Neuronal stem cell (in vitro differentiated cells): ENCODE data around the gene TMEM114.

Source experiments
- DNase-seq: peaks from one replicate; pipeline ENCODE4 v3.0.0-alpha.2; 2013; ENCODE audit warnings: low spot score
- H2AFZ ChIP-seq: one replicate; pipeline ENCODE4 v1.6.1; 2013; ENCODE audit warnings: mild to moderate bottlenecking, low read length, inconsistent platforms
- H2AK5ac ChIP-seq: 2 replicates; pipeline ENCODE4 v1.6.1; 2013; ENCODE audit warnings: low read depth, mild to moderate bottlenecking, inconsistent platforms, low read length, moderate library complexity, mixed read lengths
- H2BK120ac ChIP-seq: 2 replicates; pipeline ENCODE4 v1.6.1; 2013; ENCODE audit warnings: low read depth, mild to moderate bottlenecking, inconsistent platforms, low read length, moderate library complexity, mixed read lengths
- H2BK12ac ChIP-seq: one replicate; pipeline ENCODE4 v1.6.1; 2013; ENCODE audit warnings: low read length, inconsistent platforms
- H2BK15ac ChIP-seq: 2 replicates; pipeline ENCODE4 v1.6.1; 2013; ENCODE audit warnings: mild to moderate bottlenecking, low read length, inconsistent platforms, mixed read lengths
- H2BK5ac ChIP-seq: one replicate; pipeline ENCODE4 v1.6.1; 2013; ENCODE audit warnings: inconsistent platforms, mild to moderate bottlenecking, low read length, moderate library complexity
- H3K14ac ChIP-seq: one replicate; pipeline ENCODE4 v1.6.1; 2013; ENCODE audit warnings: low read length, inconsistent platforms
- H3K18ac ChIP-seq: 2 replicates; pipeline ENCODE4 v1.6.1; 2013; ENCODE audit warnings: low read length, inconsistent platforms
- H3K23ac ChIP-seq: 2 replicates; pipeline ENCODE4 v1.6.1; 2013; ENCODE audit warnings: low read depth, mild to moderate bottlenecking, mixed read lengths, low read length, inconsistent platforms; ENCODE audit not compliant: poor library complexity
- H3K27ac ChIP-seq: replicated peaks from 3 replicates; pipeline ENCODE4 v1.5.1; 2013; ENCODE audit warnings: low read length, inconsistent platforms
- H3K27me3 ChIP-seq, 3 experiments: 2 replicates each; pipeline ENCODE4 v1.6.1; 2013; ENCODE audit warnings: low read length in 3 of 3, mild to moderate bottlenecking in 2 of 3, inconsistent platforms in 1 of 3, low read depth in 1 of 3, mixed read lengths in 1 of 3, moderate library complexity in 1 of 3; ENCODE audit not compliant: control insufficient read depth in 3 of 3, insufficient read depth in 3 of 3
- H3K36me3 ChIP-seq, 2 donors: replicated peaks in 1 of 2; 2 replicates each; pipeline ENCODE4 v1.6.1; 2013; ENCODE audit warnings: low read length in 2 of 2; ENCODE audit not compliant: control insufficient read depth in 2 of 2, insufficient read depth in 2 of 2
- H3K4ac ChIP-seq: 2 replicates; pipeline ENCODE4 v1.6.1; 2013; ENCODE audit warnings: inconsistent platforms, mild to moderate bottlenecking, low read length, moderate library complexity
- H3K4me1 ChIP-seq, 2 donors: 1 replicate in 1 of 2; 2 replicates in 1 of 2; pipeline ENCODE4 v1.6.1; 2013; ENCODE audit warnings: low read length in 2 of 2, low read depth in 1 of 2; ENCODE audit not compliant: control insufficient read depth in 2 of 2, insufficient read depth in 1 of 2
- H3K4me2 ChIP-seq: one replicate; pipeline ENCODE4 v1.6.1; 2013; ENCODE audit warnings: mild to moderate bottlenecking, low read length, inconsistent platforms; ENCODE audit not compliant: insufficient read depth, poor library complexity, severe bottlenecking
- H3K4me3 ChIP-seq, 2 donors: 2 replicates each; pipeline ENCODE4 v1.5.1; 2013; ENCODE audit warnings: low read length in 2 of 2, mild to moderate bottlenecking in 2 of 2, inconsistent platforms in 1 of 2, moderate library complexity in 1 of 2
- H3K79me1 ChIP-seq: one replicate; pipeline ENCODE4 v1.6.1; 2013; ENCODE audit warnings: low read depth, mild to moderate bottlenecking, inconsistent platforms, low read length, moderate library complexity
- H3K9ac ChIP-seq: one replicate; pipeline ENCODE4 v1.6.1; 2013; ENCODE audit warnings: mild to moderate bottlenecking, low read depth, low read length, inconsistent platforms; ENCODE audit not compliant: poor library complexity
- H3K9me3 ChIP-seq, 2 donors: replicated peaks in 1 of 2; 2 replicates each; pipeline versions ENCODE3 to v1.6.1; 2013; ENCODE audit warnings: low read length in 2 of 2, mild to moderate bottlenecking in 2 of 2, inconsistent platforms in 1 of 2, low read depth in 1 of 2, mixed read lengths in 1 of 2, moderate library complexity in 1 of 2; ENCODE audit not compliant: control insufficient read depth in 2 of 2, insufficient read depth in 1 of 2
- H4K8ac ChIP-seq: one replicate; pipeline ENCODE4 v1.6.1; 2013; ENCODE audit warnings: low read depth, mild to moderate bottlenecking, inconsistent platforms, low read length, moderate library complexity
- H4K91ac ChIP-seq: one replicate; pipeline ENCODE4 v1.6.1; 2013; ENCODE audit warnings: low read length, low read depth, mild to moderate bottlenecking, inconsistent platforms; ENCODE audit not compliant: poor library complexity
- WGBS, 2 donors: extraction: QIAGEN DNeasy Blood & Tissue Kit; methylation state at CpG; one replicate each; pipeline ENCODE4 v1.1.7; 2013; ENCODE audit warnings: missing lambda C conversion rate in 2 of 2, mixed read lengths in 1 of 2; ENCODE audit not compliant: insufficient read length in 2 of 2, insufficient replicate concordance in 1 of 2; ENCODE audit errors: extremely low coverage in 2 of 2; 5-methylcytosine and 5-hydroxymethylcytosine counted together

The TMEM114 gene

DNA sequence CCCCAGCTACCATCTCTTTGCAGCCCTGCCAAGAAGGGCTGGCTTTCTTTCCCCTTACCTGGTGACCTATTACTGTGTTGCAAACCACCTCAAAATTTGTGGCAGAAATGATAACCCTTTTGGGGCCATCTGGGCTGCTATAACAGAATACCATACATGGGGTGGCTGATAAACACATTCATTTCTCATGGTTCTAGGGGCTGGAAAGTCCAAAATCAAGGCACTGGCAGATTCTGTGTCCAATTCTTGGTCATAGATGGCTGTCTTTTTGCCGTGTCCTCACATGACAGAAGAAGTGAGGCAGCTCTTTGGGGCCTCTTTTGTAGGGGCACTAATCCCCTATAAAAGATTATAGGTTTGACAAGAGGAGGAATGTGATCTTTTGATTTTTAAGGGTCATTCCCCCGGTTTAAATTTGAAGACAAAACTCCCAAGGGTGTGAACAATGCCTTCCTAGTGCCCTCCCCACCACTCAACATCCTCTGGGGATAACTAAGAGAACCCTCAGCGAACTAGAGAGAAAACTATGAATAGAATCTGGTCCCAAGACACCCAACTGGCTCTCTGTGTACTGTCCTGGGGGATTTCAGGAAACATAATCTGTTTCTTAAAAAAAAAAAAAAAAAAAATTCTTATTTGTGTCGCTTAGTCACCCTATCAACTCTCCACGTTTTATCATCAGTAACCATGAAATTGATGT, 29.5 kb upstream of the TMEM114 start:
- H2BK15ac ChIP-seq: no peak overlapping the region

GRCh38 chr16:8614435-8615029, 24.2 kb upstream of the TMEM114 start:
- Histone ChIP-seq H3K36me3 (no peaks in the 10 kb centered on the region), H3K4me3 (no peak overlapping the region), H3K23ac (no peak overlapping the region), H3K14ac (no peak overlapping the region), H2BK12ac (no peak overlapping the region), H2AFZ (no peak overlapping the region), H3K4me2 (no peak overlapping the region), H3K27ac (no peak overlapping the region), H2BK5ac (no peak overlapping the region), H3K27me3 (peaks cover 0 to 48% (median 0%) of the 10 kb centered on the region in 3 experiments), H2AK5ac (no peak overlapping the region), H3K9ac (no peak overlapping the region), H3K18ac (no peak overlapping the region), H2BK120ac (no peak overlapping the region), H3K4me1 (peaks cover 0 to 3% of the 10 kb centered on the region in 2 donors), H2BK15ac (no peak overlapping the region), H3K9me3 (peaks cover 0 to 2% of the 10 kb centered on the region in 2 donors), H4K8ac (no peak overlapping the region), H3K79me1 (no peaks in the 10 kb centered on the region), H3K4ac (no peak overlapping the region), H4K91ac (no peak overlapping the region)
- no peak for DNase-seq
- WGBS, 2 donors: no CpG with 5 or more reads among the region's 9 CpGs

More for the DNA sequence above, 29.5 kb upstream of the TMEM114 start:
- Histone ChIP-seq H3K9me3 (peaks cover 0 to 12% of the 10 kb centered on the region in 2 donors), H3K4me2 (no peak overlapping the region), H3K23ac (no peak overlapping the region), H3K4me3 (no peak overlapping the region), H3K4me1 (peaks cover 0 to 6% of the 10 kb centered on the region in 2 donors), H3K4ac (no peak overlapping the region), H3K36me3 (peaks cover 0 to 17% of the 10 kb centered on the region in 2 donors), H3K27me3 (peaks cover 0 to 26% (median 0%) of the 10 kb centered on the region in 3 experiments), H4K91ac (no peak overlapping the region), H2BK120ac (no peak overlapping the region), H3K18ac (no peak overlapping the region), H2BK5ac (no peak overlapping the region), H3K79me1 (peaks cover 4% of the 10 kb centered on the region), H3K14ac (no peak overlapping the region), H3K9ac (no peak overlapping the region), H4K8ac (no peak overlapping the region), H3K27ac (no peak overlapping the region), H2AFZ (no peak overlapping the region), H2BK12ac (no peak overlapping the region), H2AK5ac (no peak overlapping the region)
- WGBS, 2 donors: no CpG with 5 or more reads among the region's 5 CpGs
- no peak for DNase-seq

DNA sequence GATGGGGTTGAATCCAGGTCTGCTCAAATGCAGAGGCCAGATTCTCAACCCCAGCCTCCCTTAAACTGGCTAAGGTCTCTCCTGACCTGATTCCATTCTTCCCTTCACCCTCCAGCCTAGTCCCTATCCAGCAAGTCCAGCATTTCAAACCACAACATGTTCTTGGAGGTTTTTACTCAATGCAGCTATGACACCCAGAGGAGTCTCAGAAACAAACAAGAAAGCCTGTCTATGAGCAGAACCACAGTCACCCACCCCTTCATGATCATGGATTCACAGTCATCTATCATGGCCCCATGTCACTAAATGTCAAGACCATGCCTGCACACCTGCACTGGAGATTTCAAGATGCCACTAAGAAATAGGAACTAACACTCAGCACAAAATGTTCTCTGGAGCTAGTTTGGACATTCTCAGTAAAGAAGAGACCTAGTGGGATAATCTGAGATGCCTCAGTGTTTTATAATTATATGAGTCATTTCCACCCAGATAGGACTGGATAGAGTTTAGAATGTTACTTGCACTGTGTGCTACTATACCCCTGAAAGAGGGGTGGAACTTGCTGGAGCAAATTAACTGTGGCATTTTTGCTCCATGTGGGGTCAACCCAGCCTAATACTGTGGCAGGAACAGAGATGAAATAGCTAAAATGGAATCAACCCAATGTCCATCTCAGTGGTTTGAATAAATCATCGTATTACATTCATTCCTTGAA, 21.7 kb upstream of the TMEM114 start:
- no peaks in the 10 kb centered on the region for H3K4me1 ChIP-seq
- no peak overlapping the region for H3K14ac ChIP-seq
- no peak overlapping the region for H2AFZ ChIP-seq
- no peaks in the 10 kb centered on the region for H3K9me3 ChIP-seq
- H3K4me3 ChIP-seq: no peak overlapping the region
- H3K79me1 ChIP-seq: no peaks in the 10 kb centered on the region
- H3K9ac ChIP-seq: no peak overlapping the region
- H3K18ac ChIP-seq: no peak overlapping the region
- no peak overlapping the region for H3K23ac ChIP-seq
- H2AK5ac ChIP-seq: no peak overlapping the region
- no peak overlapping the region for H3K27ac ChIP-seq
- H4K8ac ChIP-seq: no peak overlapping the region
- H2BK120ac ChIP-seq: no peak overlapping the region
- no peak overlapping the region for H3K4me2 ChIP-seq
- no peak for DNase-seq
- H3K27me3 ChIP-seq: peaks cover 0 to 45% (median 0%) of the 10 kb centered on the region in 3 experiments
- no peaks in the 10 kb centered on the region for H3K36me3 ChIP-seq
- H4K91ac ChIP-seq: no peak overlapping the region
- no peak overlapping the region for H3K4ac ChIP-seq
- no peak overlapping the region for H2BK15ac ChIP-seq
- no CpG with 5 or more reads among the region's 1 CpG for WGBS, 2 donors
- no peak overlapping the region for H2BK5ac ChIP-seq
- no peak overlapping the region for H2BK12ac ChIP-seq

- Histone ChIP-seq H3K23ac (no peak overlapping the region), H2BK120ac (no peak overlapping the region), H3K18ac (no peak overlapping the region), H3K9me3 (no peaks in the 10 kb centered on the region), H3K79me1 (no peaks in the 10 kb centered on the region), H3K27ac (no peak overlapping the region), H2BK12ac (no peak overlapping the region), H2BK15ac (no peak overlapping the region), H2BK5ac (no peak overlapping the region), H2AFZ (no peak overlapping the region), H3K36me3 (no peaks in the 10 kb centered on the region), H3K4me2 (no peak overlapping the region), H3K4me1 (no peaks in the 10 kb centered on the region), H4K8ac (no peak overlapping the region), H2AK5ac (no peak overlapping the region), H3K9ac (no peak overlapping the region), H3K27me3 (peaks cover 0 to 42% (median 0%) of the 10 kb centered on the region in 3 experiments), H3K4ac (no peak overlapping the region), H3K14ac (no peak overlapping the region), H3K4me3 (no peak overlapping the region), H4K91ac (no peak overlapping the region)
- no CpG with 5 or more reads among the region's 4 CpGs for WGBS, 2 donors
- DNase-seq: no peak
Observed at GRCh38 chr16:8611122-8611521, 20.8 kb upstream of the TMEM114 start.
